Pulmonary artery endothelial cell (primary cell): Measurements from ENCODE around the gene PAFAH1B2. TPM values are rescaled to one million over a fixed set of nuclear protein-coding genes. Genes with fewer than 3 reads are reported as not detected.
"Not testable (repeated sequence)": the region's sequence is repeated elsewhere in the genome, so short reads cannot be mapped to it uniquely, and the experiment has no call there.

ENCODE experiments used
- DNase-seq: peaks from one replicate; pipeline ENCODE4 v3.0.0-alpha.2; 2011; ENCODE audit warnings: low read depth, low spot score
- total RNA-seq: library from RNA; depleted of rRNA; stranded (reverse); fragments of >200 nt; gene quantifications from 2 replicates; pipeline ENCODE4 v1.2.3, GENCODE V29; 2014

PAFAH1B2 gene
- total RNA-seq, 1 donor from 2014 or later = 215 TPM

- DNase-seq = no peak
Observed at GRCh38 chr11:117127171-117127901, 16.8 kb upstream of the PAFAH1B2 start.

GRCh38 chr11:117128289-117128688 lies 15.8 kb upstream of the PAFAH1B2 start:
- DNase-seq = no peak

GRCh38 chr11:117130396-117130795 lies 13.7 kb upstream of the PAFAH1B2 start:
- DNase-seq = not testable (repeated sequence)

DNA sequence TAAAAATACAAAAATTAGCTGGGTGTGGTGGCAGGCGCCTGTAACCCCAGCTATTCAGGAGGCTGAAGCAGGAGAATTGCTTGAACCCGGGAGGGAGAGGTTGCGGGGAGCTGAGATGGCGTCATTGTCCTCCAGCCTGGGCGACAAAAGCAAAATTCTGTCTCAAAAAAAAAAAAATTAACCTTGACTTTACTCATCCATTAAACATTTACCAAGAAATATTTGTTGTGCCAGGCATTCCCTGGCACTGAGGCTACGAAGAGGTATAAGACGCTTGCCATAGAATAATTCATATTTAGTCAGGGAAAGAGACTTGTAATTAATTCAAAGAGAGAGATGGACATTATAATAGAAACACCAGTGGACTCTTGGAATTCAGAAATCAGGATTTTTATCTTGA lies 13.2 kb upstream of the PAFAH1B2 start:
- no peak for DNase-seq

GRCh38 chr11:117134431-117134830 lies 9.7 kb upstream of the PAFAH1B2 start:
- no peak for DNase-seq

DNA sequence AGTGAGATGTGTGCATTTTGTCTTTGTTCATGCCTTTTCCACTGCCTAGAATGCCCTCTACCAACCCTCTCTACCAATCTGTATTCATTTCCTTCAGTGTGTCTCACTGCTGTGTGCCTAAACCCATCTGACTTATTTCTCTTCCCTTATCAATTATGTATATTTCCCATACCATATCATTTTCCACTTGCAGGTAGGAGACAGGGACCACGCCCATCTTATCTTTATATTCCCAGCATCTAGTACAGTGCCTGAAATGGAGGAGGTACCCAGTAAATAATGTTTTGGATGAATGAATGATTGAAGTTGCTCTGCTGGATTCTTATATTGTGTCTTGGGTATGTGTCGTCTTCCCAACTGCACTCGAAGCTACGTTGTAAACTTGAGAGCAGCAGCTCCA lies 9.1 kb upstream of the PAFAH1B2 start:
- DNase-seq = not testable (repeated sequence)

GRCh38 chr11:117137223-117138086 lies 6.6 kb upstream of the PAFAH1B2 start:
- not testable (repeated sequence) for DNase-seq

GRCh38 chr11:117143390-117143789 lies 697 bp upstream of the PAFAH1B2 start:
- peak; percentile 10 for DNase-seq

DNA sequence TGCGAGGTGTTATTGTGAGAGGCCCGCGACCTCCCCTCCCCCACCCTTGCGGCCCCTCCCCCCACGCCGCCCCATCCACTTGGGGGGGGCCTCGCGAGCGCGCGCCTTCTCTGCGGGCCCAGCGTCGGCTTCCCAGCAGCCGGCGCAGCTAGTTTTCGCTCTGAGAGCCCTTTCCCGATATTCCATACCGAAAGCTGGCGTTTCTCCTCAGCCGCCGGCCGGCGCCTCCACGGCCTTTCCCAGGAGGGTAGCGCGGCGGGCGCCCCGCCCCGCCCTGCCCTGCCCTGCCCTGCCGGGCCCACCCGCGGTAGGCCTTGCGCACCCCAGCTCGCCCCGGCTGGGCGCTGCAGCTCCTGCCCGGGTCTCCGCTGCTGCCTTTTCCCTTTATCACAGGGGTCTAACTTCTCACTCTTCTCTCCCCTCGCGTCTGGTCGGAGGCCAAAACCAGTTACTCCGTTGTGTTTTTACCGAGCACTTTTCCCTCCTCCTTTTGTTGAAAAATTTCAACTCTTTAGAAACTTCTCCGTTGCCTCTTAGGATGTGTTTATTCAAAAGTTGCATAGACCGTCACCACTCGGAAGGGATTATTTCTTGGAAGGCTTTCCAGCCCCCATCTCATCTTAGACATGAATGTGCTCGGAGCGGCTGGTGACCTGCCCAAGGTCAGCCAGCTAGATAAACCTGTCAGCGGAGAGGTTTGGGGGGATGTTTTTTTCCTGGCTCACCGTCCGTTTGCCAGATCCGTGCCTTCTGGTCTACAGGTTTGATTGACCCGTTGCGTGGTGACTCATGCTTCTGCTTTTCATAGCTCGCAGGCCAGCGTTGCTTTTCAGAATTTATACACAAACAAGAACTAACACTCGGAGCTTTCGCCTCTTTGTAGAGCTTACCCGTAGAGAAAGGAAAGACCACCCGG lies 648 bp downstream of the PAFAH1B2 start:
- peak; percentile 11 for DNase-seq

DNA sequence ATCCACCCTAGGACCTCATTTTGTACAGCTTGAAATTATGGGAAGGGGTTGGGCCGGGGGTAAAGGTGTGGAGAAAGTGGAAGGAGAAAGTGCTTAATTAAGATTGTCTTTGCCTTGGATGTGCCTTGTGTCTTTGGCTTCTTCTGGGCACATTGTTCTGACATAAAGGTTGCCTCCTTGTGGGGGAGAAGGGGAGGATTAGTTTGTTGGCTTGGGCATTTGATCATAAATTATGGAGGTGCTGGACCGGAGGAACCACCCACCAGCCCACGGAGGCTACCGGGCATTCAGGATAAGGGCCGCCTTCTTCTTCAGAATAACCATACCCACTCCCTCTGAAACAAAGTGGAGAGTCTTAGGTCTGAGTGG lies 1.3 kb downstream of the PAFAH1B2 start:
- peak; percentile 13 for DNase-seq

GRCh38 chr11:117146521-117146920 lies 2.4 kb downstream of the PAFAH1B2 start:
- DNase-seq = no peak

DNA sequence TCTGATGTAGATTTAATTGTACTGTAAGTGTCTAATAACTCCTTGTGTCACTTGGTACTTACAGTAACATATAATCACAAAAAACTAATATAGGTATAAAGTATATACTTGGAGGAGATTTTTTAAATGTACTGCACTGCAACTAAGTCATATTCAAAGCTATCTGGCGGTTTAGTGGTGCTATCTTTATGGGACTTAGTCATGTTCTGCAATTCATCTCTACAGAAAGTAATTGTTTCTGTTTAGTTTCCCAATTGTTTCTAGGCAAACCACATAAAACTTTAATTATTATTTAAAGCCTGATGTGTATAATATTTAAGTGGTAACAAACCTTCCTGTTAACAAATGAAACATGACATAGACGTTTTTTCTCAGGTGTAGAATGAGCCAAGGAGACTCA lies 8.0 kb downstream of the PAFAH1B2 start:
- no peak for DNase-seq

DNA sequence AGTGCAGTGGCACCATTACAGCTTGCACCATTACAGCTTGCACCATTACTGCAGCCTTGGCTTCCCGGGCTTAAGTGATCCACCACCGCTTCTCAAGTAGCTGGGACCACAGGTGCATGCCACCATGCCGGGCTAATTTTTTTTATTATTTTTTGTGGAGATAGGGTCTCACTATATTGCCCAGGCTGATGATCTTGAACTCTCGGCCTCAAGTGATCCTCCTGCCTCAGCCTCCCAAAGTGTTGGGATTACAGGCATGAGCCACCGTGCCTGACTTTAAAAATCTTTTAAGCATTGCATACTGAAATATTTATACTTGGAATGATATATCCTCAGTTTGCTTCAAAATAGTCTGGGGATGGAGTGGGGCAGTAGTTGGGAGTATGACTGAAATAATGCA lies 10.4 kb downstream of the PAFAH1B2 start:
- no peak for DNase-seq

DNA sequence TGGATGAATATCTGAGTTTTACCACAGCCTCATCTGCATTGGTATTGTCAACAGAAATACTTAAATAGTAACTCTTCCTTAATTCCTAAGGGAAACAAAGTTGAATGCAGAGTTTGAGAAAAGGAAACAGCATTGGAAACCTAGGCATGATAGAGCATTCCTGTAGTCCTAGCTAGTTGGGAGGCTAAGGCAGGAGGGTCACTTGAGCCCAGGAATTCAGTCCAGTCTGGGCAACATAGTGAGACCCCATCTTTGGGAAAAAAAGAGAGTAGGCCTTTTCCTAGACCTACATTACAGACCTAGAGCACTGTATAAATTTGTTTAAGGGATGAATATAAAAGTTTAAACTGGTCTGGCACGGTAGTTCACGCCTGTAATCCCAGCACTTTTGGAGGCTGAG lies 13.4 kb downstream of the PAFAH1B2 start:
- no peak for DNase-seq

- no peak for DNase-seq
Observed at GRCh38 chr11:117159892-117160291, 15.8 kb downstream of the PAFAH1B2 start.

DNA sequence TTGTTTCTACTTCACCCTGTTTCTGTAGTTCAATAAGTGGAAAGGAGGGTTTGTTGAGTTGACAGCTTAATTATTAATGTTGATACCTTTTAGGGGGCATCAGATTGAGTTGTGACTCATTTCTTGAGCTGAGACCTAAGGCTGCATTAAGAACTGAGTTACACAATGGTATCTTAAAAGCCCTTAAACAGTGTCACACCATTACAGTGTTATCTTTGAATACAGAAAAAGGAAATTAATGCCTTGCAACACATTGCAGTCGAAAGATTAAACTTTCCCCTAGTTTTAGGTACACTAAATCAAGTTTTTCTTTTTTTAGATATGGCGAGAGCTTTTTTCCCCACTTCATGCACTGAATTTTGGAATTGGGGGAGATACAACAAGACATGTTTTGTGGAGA lies 16.7 kb downstream of the PAFAH1B2 start:
- DNase-seq = no peak

DNA sequence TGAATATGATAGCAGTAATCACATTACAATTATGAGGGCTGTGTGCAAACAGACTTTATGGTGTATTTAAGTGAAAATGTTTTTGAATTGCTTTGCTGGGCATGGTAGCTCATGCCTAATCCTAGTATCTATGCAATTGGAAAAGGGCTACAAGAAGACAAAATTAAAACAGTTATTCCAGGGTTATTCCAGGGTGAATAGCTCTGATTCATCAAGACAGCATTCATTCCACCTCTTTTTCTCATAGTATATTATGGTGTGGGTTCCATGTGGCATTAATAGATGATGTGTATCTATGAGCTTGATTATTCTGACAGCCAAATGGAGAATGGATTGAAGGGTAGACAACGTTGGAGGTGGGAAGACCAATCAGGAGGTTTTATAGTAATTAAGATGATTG lies 22.4 kb downstream of the PAFAH1B2 start:
- DNase-seq = no peak

- DNase-seq = no peak
Observed at GRCh38 chr11:117169736-117170135, 25.6 kb downstream of the PAFAH1B2 start.

GRCh38 chr11:117170210-117170609 lies 26.1 kb downstream of the PAFAH1B2 start:
- DNase-seq = no peak

DNA sequence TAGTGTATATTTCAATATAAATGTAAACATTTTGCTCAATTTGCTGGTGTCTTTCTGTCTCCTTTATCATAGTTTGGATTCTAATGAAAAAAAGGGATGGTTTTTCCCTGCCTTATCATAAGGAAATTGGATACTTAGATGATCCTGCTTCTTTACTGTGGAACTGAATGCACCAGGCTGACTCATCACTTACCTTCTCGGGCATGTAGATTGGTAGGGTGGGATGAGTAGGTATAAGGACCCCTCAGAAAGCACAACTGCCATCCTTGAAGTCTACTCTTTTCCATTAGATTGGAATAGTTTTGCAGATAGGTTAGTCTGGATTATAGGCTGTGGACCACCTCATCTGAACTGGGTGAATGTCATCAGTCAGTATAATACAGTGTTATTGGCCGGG lies 26.9 kb downstream of the PAFAH1B2 start:
- no peak for DNase-seq

DNA sequence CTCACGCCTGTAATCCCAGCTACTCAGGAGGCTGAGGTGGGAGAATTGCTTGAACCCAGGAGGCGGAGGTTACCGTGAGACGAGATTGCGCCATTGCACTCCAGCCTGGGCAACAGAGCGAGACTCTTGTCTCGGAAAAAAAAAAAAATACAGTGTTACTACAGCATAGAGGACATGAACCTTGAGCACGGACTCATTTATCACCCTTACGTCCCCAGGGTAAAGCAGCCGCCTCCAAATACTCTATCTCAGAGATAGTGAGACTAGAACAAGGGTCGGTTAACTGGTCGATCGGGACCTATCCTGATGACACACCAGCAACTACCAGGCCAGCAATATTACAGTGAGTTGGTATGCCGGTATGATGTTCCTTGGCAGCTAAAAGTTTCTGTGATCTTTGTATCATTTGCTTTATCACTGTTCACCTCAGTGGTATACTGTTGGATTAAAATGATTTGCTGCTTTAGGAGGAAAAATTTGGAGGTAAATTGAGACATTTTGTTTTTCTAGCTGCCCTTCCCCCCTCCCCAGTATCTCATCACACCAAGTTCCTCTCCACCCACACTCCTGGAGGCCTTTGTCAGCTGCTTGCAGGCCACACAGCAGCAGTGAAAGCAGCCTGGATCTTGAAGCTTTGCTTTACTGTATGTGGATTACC lies 27.4 kb downstream of the PAFAH1B2 start:
- DNase-seq = no peak
